ENCODE results near the gene ATP1A4. TPM values are rescaled to one million over a fixed set of nuclear protein-coding genes. Genes with fewer than 3 reads are reported as not detected.

The ATP1A4 gene
- total and polyA plus RNA-seq, 4 donors, result 0.06 to 0.09 (median 0.08) TPM; not detected in 1

DNA sequence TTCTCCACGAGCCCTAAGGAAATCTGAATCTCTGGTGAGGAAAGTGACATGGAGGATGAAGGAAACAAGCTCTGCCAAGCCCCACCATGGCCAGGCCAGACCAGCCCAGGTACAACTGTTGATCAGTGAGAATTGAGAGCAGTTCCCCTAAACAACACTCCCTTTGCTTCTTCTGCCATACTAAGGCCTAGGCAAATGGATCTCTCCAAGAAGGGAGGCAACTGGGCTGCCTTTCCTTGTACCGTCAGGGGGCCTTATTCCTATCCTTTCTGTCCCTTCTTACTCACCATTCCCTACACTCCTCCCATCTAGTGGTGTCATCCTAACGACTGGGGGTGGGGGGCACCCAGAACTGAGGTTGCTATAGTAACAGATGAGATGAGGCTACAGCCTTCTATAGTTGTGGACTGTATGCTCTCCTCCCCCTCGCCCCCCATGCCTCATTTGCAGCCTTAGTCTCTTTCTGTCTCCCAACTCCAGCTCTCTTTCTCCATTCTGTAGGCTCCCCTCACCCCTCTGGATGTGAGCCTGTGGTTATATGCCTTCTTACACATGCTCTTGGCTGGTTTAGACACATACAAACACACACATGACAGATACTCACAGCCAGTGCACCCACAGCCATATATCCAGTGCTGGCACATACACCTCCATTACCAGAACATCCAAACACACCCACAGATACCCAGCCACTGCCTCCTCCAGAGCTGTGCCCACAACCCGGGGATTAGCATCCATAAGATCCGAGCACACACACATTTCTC, 57.3 kb downstream of the ATP1A4 start:
- TF ChIP-seq, protein P1, sequence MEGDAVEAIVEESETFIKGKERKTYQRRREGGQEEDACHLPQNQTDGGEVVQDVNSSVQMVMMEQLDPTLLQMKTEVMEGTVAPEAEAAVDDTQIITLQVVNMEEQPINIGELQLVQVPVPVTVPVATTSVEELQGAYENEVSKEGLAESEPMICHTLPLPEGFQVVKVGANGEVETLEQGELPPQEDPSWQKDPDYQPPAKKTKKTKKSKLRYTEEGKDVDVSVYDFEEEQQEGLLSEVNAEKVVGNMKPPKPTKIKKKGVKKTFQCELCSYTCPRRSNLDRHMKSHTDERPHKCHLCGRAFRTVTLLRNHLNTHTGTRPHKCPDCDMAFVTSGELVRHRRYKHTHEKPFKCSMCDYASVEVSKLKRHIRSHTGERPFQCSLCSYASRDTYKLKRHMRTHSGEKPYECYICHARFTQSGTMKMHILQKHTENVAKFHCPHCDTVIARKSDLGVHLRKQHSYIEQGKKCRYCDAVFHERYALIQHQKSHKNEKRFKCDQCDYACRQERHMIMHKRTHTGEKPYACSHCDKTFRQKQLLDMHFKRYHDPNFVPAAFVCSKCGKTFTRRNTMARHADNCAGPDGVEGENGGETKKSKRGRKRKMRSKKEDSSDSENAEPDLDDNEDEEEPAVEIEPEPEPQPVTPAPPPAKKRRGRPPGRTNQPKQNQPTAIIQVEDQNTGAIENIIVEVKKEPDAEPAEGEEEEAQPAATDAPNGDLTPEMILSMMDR (IDR thresholded peaks at IDR 0.05; ENCODE audit: control extremely low read depth, extremely low read depth), result no peak
- H3K9ac ChIP-seq (ENCODE audit: insufficient read depth in 1 of 2, low read length in 2 of 2), result no peak overlapping the region
- H3K4me3 ChIP-seq, result no peak overlapping the region
- H3K9me3 ChIP-seq (ENCODE audit: control insufficient read depth in 4 of 4, insufficient read depth in 3 of 4, low read length in 3 of 4), result peaks cover 0 to 3% (median 0%) of the 10 kb centered on the region in 4 donors
- H3K36me3 ChIP-seq (ENCODE audit: control insufficient read depth in 4 of 4, insufficient read depth in 4 of 4, low read length in 4 of 4), result peaks cover 22 to 37% (median 28%) of the 10 kb centered on the region in 4 donors
- ATAC-seq (ENCODE audit: insufficient read depth, low FRiP score) (no peak), DNase-seq (no peak)
- peak overlapping the region; percentile 11 to 36 for H3K27ac ChIP-seq (ENCODE audit: low read depth in 1 of 2, low read length in 1 of 2)
- H3K4me1 ChIP-seq (ENCODE audit: control insufficient read depth in 5 of 5, insufficient read depth in 5 of 5, low read length in 5 of 5), result peaks cover 13 to 52% (median 35%) of the 10 kb centered on the region in 5 donors
- H3K27me3 ChIP-seq (ENCODE audit: control insufficient read depth in 3 of 3, insufficient read depth in 3 of 3, low read length in 2 of 3), result no peaks in the 10 kb centered on the region
- 61 to 74% methylated on average over 6 of the region's 6 CpGs for WGBS, 2 donors

- peak in 2 of 3 donors; percentile 31 to 47 for DNase-seq
- Histone ChIP-seq H3K9ac (ENCODE audit: insufficient read depth in 1 of 2, low read length in 2 of 2) (peak overlapping the region in 1 of 2 donors; percentile 23), H3K9me3 (ENCODE audit: control insufficient read depth in 4 of 4, insufficient read depth in 3 of 4, low read length in 3 of 4) (peaks cover 0 to 3% (median 0%) of the 10 kb centered on the region in 4 donors), H3K27ac (ENCODE audit: low read depth in 1 of 2, low read length in 1 of 2) (peak overlapping the region; percentile 11 to 24), H3K36me3 (ENCODE audit: control insufficient read depth in 4 of 4, insufficient read depth in 4 of 4, low read length in 4 of 4) (peaks cover 22 to 44% (median 36%) of the 10 kb centered on the region in 4 donors), H3K4me1 (ENCODE audit: control insufficient read depth in 5 of 5, insufficient read depth in 5 of 5, low read length in 5 of 5) (peaks cover 13 to 49% (median 34%) of the 10 kb centered on the region in 5 donors), H3K27me3 (ENCODE audit: control insufficient read depth in 3 of 3, insufficient read depth in 3 of 3, low read length in 2 of 3) (no peaks in the 10 kb centered on the region), H3K4me3 (no peak overlapping the region)
- ATAC-seq (ENCODE audit: insufficient read depth, low FRiP score), result no peak
- TF ChIP-seq, protein P1 (IDR thresholded peaks at IDR 0.05; ENCODE audit: control extremely low read depth, extremely low read depth), result no peak
- 53 to 66% methylated on average over 7 of the region's 7 CpGs for WGBS, 2 donors
These were observed 58.1 kb downstream of the ATP1A4 start for GRCh38 chr1:160209321-160210046.

DNA sequence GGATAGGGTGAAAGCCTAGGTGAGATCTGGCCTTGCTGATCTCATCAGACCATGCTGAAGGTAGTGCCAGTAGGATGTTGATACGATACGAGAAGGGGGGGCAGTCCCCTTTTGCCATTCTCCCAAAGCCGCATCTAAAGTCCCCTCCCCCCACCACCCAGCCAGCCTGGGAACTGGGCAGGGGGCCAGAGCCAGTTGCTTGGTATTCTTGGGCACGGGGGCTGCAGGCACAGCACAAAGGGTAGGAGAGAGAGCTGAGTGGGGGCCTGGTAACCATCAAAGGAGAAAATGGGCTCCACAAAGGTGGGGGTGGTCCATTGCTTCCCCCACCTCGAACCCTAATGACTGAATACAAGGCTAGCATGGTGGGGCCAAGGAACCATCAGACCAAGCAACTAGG, 59.2 kb downstream of the ATP1A4 start:
- TF ChIP-seq, protein P1 (IDR thresholded peaks at IDR 0.05; ENCODE audit: control extremely low read depth, extremely low read depth), result no peak
- Histone ChIP-seq H3K4me1 (ENCODE audit: control insufficient read depth in 5 of 5, insufficient read depth in 5 of 5, low read length in 5 of 5) (peaks cover 13 to 44% (median 29%) of the 10 kb centered on the region in 5 donors), H3K27ac (ENCODE audit: low read depth in 1 of 2, low read length in 1 of 2) (no peak overlapping the region), H3K27me3 (ENCODE audit: control insufficient read depth in 3 of 3, insufficient read depth in 3 of 3, low read length in 2 of 3) (no peaks in the 10 kb centered on the region), H3K36me3 (ENCODE audit: control insufficient read depth in 4 of 4, insufficient read depth in 4 of 4, low read length in 4 of 4) (peaks cover 22 to 51% (median 42%) of the 10 kb centered on the region in 4 donors), H3K4me3 (no peak overlapping the region), H3K9ac (ENCODE audit: insufficient read depth in 1 of 2, low read length in 2 of 2) (peak overlapping the region in 1 of 2 donors; percentile 23), H3K9me3 (ENCODE audit: control insufficient read depth in 4 of 4, insufficient read depth in 3 of 4, low read length in 3 of 4) (peaks cover 0 to 3% (median 0%) of the 10 kb centered on the region in 4 donors)
- ATAC-seq (ENCODE audit: insufficient read depth, low FRiP score) (no peak), DNase-seq (no peak)
- 67 to 73% methylated on average over 5 of the region's 5 CpGs for WGBS, 2 donors

Data from lung (tissue), 12 donors.